Heart left ventricle (tissue), 16 donors: Measurements from ENCODE around the gene PTPRU. TPM values are rescaled to one million over a fixed set of nuclear protein-coding genes. Genes with fewer than 3 reads are reported as not detected.

Experiments used
- ATAC-seq, 4 donors: fragments of 200-7000 bp; cut with Tn5 transposase; one replicate each; pipeline ENCODE4 v1.9.1; 2020 to 2022; ENCODE audit warnings: moderate library complexity in 4 of 4, mild to moderate bottlenecking in 3 of 4, moderate number of reproducible peaks in 1 of 4
- DNase-seq, 5 donors: peaks; one replicate each; pipeline ENCODE4 v3.0.0-alpha.2; 2020
- H3K27ac ChIP-seq, 12 donors: fragments of 200-600 bp; sonication (generic) in 4 of 12; one replicate each; pipeline versions ENCODE4 v1.5.0 to v1.8.0; 2016 to 2022; ENCODE audit warnings: mild to moderate bottlenecking in 2 of 12
- H3K27me3 ChIP-seq, 9 donors: fragments of 200-600 bp; sonication (generic) in 2 of 9; one replicate each; pipeline versions ENCODE4 v1.5.1 to v1.8.0; 2016 to 2022; ENCODE audit warnings: mild to moderate bottlenecking in 3 of 9
- H3K36me3 ChIP-seq, 9 donors: fragments of 200-600 bp; sonication (generic) in 2 of 9; one replicate each; pipeline versions ENCODE4 v1.5.0 to v1.8.0; 2018 to 2022; ENCODE audit warnings: mild to moderate bottlenecking in 2 of 9
- H3K4me1 ChIP-seq, 12 donors: fragments of 200-600 bp; sonication (generic) in 4 of 12; one replicate each; pipeline versions ENCODE4 v1.5.0 to v1.8.0; 2016 to 2022; ENCODE audit warnings: mild to moderate bottlenecking in 3 of 12
- H3K4me3 ChIP-seq, 12 donors: fragments of 200-600 bp; sonication (generic) in 4 of 12; one replicate each; pipeline versions ENCODE4 v1.5.0 to v1.8.0; 2017 to 2022; ENCODE audit warnings: mild to moderate bottlenecking in 9 of 12, moderate library complexity in 4 of 12
- H3K9me3 ChIP-seq, 12 donors: fragments of 200-600 bp; sonication (generic) in 4 of 12; one replicate each; pipeline versions ENCODE4 v1.5.0 to v1.8.0; 2016 to 2022; ENCODE audit warnings: mild to moderate bottlenecking in 1 of 12
- CTCF ChIP-seq, 12 donors: fragments of 200-600 bp; sonication (generic) in 4 of 12; IDR thresholded peaks; one replicate each; pipeline versions ENCODE4 v1.5.0 to v1.8.0; 2018 to 2022; ENCODE audit warnings: antibody characterized with exemption in 12 of 12, mild to moderate bottlenecking in 5 of 12
- POLR2A ChIP-seq, 2 donors: fragments of 450-650 bp; IDR thresholded peaks; one replicate each; pipeline ENCODE4 v1.6.1; 2017; ENCODE audit warnings: antibody characterized with exemption in 2 of 2, mild to moderate bottlenecking in 2 of 2, moderate library complexity in 2 of 2
- WGBS, 4 donors: extraction: QIAGEN DNeasy Blood & Tissue Kit in 2 of 4; methylation state at CpG; one replicate each; pipeline versions ENCODE4 v1.1.5 to v1.1.7; 2013 to 2018; 5-methylcytosine and 5-hydroxymethylcytosine counted together
- intact Hi-C, 10 donors: fragments of 100-400 bp; cut with DNase I; formaldehyde crosslinking; loops; one replicate each; pipeline versions ENCODE4 v1.11.1 to v1.14.2; 2022
- polyA plus RNA-seq, 2 donors: library from polyadenylated mRNA; stranded (reverse); fragments of 200-250 nt; gene quantifications; one replicate each; pipeline ENCODE4 v1.2.3, GENCODE V29; 2013
- total RNA-seq, 9 donors: library from RNA; depleted of rRNA in 2 of 9; stranded (reverse); fragments of >200 nt in 2 of 9; fragmentation: NEBNext Ultra II Directional in 3 of 9; extraction: Animal tissue kit (Norgen Biotek cat#: 25700) in 3 of 9; gene quantifications; one replicate each; pipeline versions ENCODE4 v1.1.0 to v1.2.4, GENCODE V29; 2016 to 2023
- donor health status: ischemic (EF 13 %, LVEDD 7.1; RV severe dilation, severe dysfunction).
- donor health status: healthy with polysubstance abuse.
- donor health status: DM: no; HTN: yes; CAD: no.
- donor health status: DM: no; HTN: no; CAD: no.
- donor health status: ischemic (EF 25% LVEDD 6.9; RV normal size, moderate dysfunction).
- donor health status: ischemic (EF 25% LVEDD 5.7; RV mildly dilated, moderate dysfunction).
- donor health status: healthy.
- donor health status: DM: yes; HTN: yes; CAD: no.
- donor health status: ischemic (EF 35%, LVEDD 5.7; RV mildly dilated, moderate dysfunction).
- donor health status: nonischemic (EF 11% LVEDD 7.7; RV severe dilation, severe dysfunction).
- donor health status: DM: yes; HTN: yes; CAD: no.
- donor health status: PGD.
- donor health status: ischemic (EF 29% LVEDD 5.4; RV normal size, mild dysfunction).
- donor health status: nonischemic (EF 23%, LVEDD 6.1; RV moderate dilation, normal function).

Gene PTPRU
- total and polyA plus RNA-seq, 11 donors: 7.1 to 59.9 (median 16.2) TPM

DNA sequence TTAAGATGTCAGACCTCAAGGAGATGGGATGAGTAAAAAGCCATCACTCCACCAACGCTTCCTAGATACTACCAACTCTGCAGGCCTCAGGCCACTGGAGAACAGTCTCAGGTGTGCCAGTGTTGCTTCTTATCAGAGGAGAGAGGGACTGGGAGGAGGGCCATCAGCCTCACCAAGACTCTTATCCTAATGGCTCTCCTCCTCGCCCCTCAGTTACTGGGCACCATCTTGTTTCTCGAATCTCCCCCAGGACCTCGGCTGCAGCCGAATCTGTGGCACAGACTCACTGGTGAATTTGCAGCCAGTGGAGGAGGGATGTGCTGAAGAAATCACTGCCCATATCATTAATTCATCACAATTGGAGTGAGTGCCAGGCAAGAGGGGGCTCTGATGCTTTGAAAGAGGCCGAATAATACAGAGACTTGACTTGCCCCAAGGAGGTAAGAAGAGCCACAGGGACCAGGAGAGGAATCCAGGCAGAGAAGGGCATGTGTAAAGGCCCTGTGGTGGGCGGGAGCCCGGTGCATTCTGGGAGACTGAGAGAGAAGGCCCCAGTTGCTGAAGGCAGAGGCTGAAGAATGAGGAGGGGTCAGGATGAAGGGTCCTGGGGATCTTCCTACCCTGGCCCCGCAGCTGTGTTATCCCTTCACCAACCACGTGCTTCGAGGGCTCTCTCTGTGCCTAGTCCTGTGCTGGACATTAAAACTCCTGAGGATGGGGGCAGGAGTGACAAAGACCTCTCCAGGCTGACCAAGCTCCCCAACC, 129.8 kb downstream of the PTPRU start:
- Histone ChIP-seq H3K27ac (no peak overlapping the region), H3K36me3 (no peaks in the 10 kb centered on the region), H3K27me3 (peaks cover 0 to 29% (median 1%) of the 10 kb centered on the region in 9 donors), H3K4me3 (no peak overlapping the region), H3K4me1 (no peaks in the 10 kb centered on the region), H3K9me3 (no peaks in the 10 kb centered on the region)
- DNase-seq: no peak
- ATAC-seq: no peak
- 81 to 86% (median 84%) methylated on average over 11 of the region's 11 CpGs for whole genome bisulfite sequencing, 4 donors
- intact Hi-C loops: no loop called here
- TF ChIP-seq POLR2A (IDR thresholded peaks at IDR 0.05) (no peak), CTCF (IDR thresholded peaks at IDR 0.05) (no peak)

DNA sequence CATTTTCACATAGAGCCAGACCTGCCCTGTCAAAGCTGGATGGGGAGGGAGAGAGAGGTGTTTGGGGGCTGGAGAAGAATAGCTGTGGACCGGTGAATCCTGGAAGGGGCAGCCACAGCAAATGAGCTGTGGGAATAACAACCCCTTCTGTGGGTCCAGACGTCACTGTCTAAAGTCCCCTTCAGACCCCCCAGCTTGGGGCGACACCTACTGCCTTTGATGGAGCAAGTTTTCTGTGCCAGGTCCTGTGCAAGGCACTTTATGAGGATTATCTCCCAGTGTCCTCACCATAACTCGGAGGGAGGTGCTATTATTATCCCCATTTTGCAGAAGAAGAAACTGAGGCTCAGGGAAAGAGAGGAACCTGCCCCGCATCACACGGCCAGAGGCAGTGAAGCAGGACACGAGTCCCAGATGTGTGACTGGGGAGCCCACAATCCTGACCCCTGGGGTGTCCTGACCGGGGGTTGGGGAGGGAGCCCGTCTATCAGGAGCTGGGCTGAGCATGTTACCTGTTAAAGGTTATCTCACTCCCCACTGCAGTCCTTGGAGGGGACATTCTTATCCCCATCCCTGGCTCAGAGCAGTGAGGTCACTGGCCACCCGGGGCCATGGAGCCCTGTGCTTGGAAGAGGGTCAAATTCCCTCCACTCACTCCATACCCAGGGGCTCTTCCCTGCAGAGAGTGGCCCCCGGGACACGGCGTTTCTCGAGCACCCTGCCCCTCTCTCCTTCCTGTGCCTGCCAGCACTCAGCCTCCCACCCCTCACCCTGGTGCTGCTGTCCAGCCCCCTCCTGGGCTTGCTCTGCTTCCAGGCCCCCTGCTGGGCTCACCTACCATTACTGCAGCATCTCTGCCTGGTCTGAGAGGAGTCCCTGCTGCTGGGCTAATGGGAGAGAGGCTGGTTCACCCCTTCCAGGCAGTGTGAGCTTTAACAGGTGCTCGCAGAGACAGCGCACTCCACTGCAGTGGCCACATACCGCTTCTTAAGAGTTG, 132.9 kb downstream of the PTPRU start:
- WGBS, 4 donors: 56 to 67% (median 64%) methylated on average over 14 to 17 of the region's 17 CpGs
- TF ChIP-seq CTCF (IDR thresholded peaks at IDR 0.05) (no peak), POLR2A (IDR thresholded peaks at IDR 0.05) (no peak)
- Histone ChIP-seq H3K4me3 (no peak overlapping the region), H3K36me3 (no peaks in the 10 kb centered on the region), H3K4me1 (no peaks in the 10 kb centered on the region), H3K9me3 (no peaks in the 10 kb centered on the region), H3K27me3 (peaks cover 0 to 42% (median 5%) of the 10 kb centered on the region in 9 donors), H3K27ac (no peak overlapping the region)
- DNase-seq (no peak), ATAC-seq (no peak)
- intact Hi-C loops: no loop called here

- H3K9me3 ChIP-seq: peaks cover 0 to 5% (median 0%) of the 10 kb centered on the region in 12 donors
- intact Hi-C loops: loop anchor here in 1 of 10 donors (10.0 kb wide), 1 partner anchor 1015 kb away; no protein-coding TSS in a partner anchor
- H3K36me3 ChIP-seq: no peaks in the 10 kb centered on the region
- H3K4me3 ChIP-seq: no peak overlapping the region
- DNase-seq: no peak
- peaks cover 0 to 42% (median 5%) of the 10 kb centered on the region in 9 donors for H3K27me3 ChIP-seq
- no peaks in the 10 kb centered on the region for H3K4me1 ChIP-seq
- no peak for TF ChIP-seq POLR2A (IDR thresholded peaks at IDR 0.05)
- no peak for TF ChIP-seq CTCF (IDR thresholded peaks at IDR 0.05)
- 51 to 80% (median 65%) methylated on average over 3 of the region's 3 CpGs for WGBS, 4 donors
- no peak overlapping the region for H3K27ac ChIP-seq
- no peak for ATAC-seq
Measured at GRCh38 chr1:29370067-29370466, 133.7 kb downstream of the PTPRU start.

DNA sequence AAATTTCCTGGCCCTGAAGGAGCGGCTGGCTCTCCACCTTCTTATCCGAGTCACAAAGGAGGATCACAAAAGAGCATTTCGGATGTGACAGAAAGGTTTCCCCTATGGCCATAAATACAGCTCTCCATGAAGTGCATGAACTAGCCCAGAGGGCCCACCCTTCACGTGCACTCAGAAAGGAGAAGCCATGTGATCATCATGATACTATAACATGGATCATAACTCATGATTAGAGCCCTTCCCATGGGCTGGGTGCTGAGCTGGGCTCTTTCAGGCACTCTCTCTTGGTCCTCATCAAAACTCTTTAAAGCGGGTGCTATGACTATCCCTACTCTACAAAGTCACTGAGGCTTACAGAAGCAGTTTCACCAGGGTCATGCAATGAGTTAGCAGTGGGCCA, 135.0 kb downstream of the PTPRU start:
- ATAC-seq (no peak), DNase-seq (no peak)
- WGBS, 4 donors: 77 to 83% (median 79%) methylated on average over 5 of the region's 5 CpGs
- H3K4me3 ChIP-seq: no peak overlapping the region
- peaks cover 0 to 9% (median 0%) of the 10 kb centered on the region in 12 donors for H3K9me3 ChIP-seq
- H3K27ac ChIP-seq: no peak overlapping the region
- peaks cover 0 to 48% (median 7%) of the 10 kb centered on the region in 9 donors for H3K27me3 ChIP-seq
- H3K36me3 ChIP-seq: no peaks in the 10 kb centered on the region
- TF ChIP-seq POLR2A (IDR thresholded peaks at IDR 0.05) (no peak), CTCF (IDR thresholded peaks at IDR 0.05) (no peak)
- intact Hi-C loops: loop anchor here in 1 of 10 donors (10.0 kb wide), 1 partner anchor 1013 kb away; no protein-coding TSS in a partner anchor
- H3K4me1 ChIP-seq: no peaks in the 10 kb centered on the region
